OCI-M2 (cell line): ENCODE results near the gene FHAD1.
"Not testable (repeated sequence)": the region's sequence is repeated elsewhere in the genome, so short reads cannot be mapped to it uniquely, and the experiment has no call there.

ENCODE experiments used
- DNase-seq: peaks from one replicate; lab custom pipeline; 2025; ENCODE audit not compliant: unreplicated experiment; lab: John Stamatoyannopoulos, UW

The FHAD1 gene

GRCh38 chr1:15362737-15363128 lies 115.7 kb downstream of the FHAD1 start:
- DNase-seq, result no peak

GRCh38 chr1:15364740-15365139 lies 117.7 kb downstream of the FHAD1 start:
- no peak for DNase-seq

- DNase-seq, result no peak
These were observed 121.9 kb downstream of the FHAD1 start for GRCh38 chr1:15368888-15369287.

GRCh38 chr1:15370268-15370667 lies 123.2 kb downstream of the FHAD1 start:
- no peak for DNase-seq

- DNase-seq, result no peak
These were observed 123.9 kb downstream of the FHAD1 start for GRCh38 chr1:15370781-15371520.

GRCh38 chr1:15371610-15372545 lies 124.9 kb downstream of the FHAD1 start:
- DNase-seq, result no peak

- DNase-seq, result no peak
These were observed 131.7 kb downstream of the FHAD1 start for GRCh38 chr1:15378729-15379128.

GRCh38 chr1:15379151-15379550 lies 132.1 kb downstream of the FHAD1 start:
- DNase-seq, result not testable (repeated sequence)

- DNase-seq, result no peak
These were observed 133.8 kb downstream of the FHAD1 start for GRCh38 chr1:15380601-15381508.

GRCh38 chr1:15381805-15382204 lies 134.8 kb downstream of the FHAD1 start:
- no peak for DNase-seq

- DNase-seq, result no peak
These were observed 135.8 kb downstream of the FHAD1 start for GRCh38 chr1:15382601-15383518.

- DNase-seq, result no peak
These were observed 136.8 kb downstream of the FHAD1 start for GRCh38 chr1:15383810-15384209.

GRCh38 chr1:15384301-15384901 lies 137.4 kb downstream of the FHAD1 start:
- DNase-seq, result no peak

- DNase-seq, result no peak
These were observed 138.4 kb downstream of the FHAD1 start for GRCh38 chr1:15385420-15385819.

- DNase-seq, result no peak
These were observed 139.2 kb downstream of the FHAD1 start for GRCh38 chr1:15386164-15386749.

- DNase-seq, result no peak
These were observed 141.3 kb downstream of the FHAD1 start for GRCh38 chr1:15388201-15388880.

GRCh38 chr1:15389828-15390227 lies 142.8 kb downstream of the FHAD1 start:
- not testable (repeated sequence) for DNase-seq

- no peak for DNase-seq
These were observed 143.6 kb downstream of the FHAD1 start for GRCh38 chr1:15390667-15391066.

- no peak for DNase-seq
These were observed 144.3 kb downstream of the FHAD1 start for GRCh38 chr1:15391366-15391765.
